Stimulated activated CD4-positive, alpha-beta T cell treated with anti-CD3 and anti-CD28 coated beads, Interleukin-1b, Interleukin-23, amount 100 ng/mL, for 24 hours (primary cell): Measurements from ENCODE around the gene DRC3.

Experiments
- DNase-seq, 4 experiments: peaks; one replicate each; pipeline ENCODE4 v3.0.0-alpha.2; 2020; ENCODE audit warnings: low read depth in 4 of 4, low spot score in 1 of 4

DRC3 gene

GRCh38 chr17:18042983-18043382 is 70.3 kb downstream of the DRC3 start:
- DNase-seq = no peak

- no peak for DNase-seq
Observed at GRCh38 chr17:18043491-18043890, 70.8 kb downstream of the DRC3 start.

DNA sequence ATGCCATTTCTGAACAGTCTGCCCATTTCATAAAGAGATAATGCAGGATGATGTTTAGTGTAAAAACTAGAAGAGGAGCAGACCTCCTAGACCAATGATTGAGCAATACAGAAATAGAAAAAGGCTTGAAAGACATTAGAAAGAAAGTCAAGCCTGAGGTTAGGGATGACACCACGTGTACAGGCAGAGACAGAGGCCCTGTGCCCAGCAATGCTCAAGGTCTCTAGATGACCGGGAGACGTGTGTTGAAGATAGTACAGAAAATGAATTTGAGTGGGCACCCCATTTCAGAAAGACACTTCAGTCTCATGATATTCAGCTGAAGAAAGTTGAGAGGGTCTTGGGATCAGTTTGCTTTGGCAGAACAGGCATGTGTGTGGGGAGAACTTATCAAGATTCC is 71.9 kb downstream of the DRC3 start:
- no peak for DNase-seq

DNA sequence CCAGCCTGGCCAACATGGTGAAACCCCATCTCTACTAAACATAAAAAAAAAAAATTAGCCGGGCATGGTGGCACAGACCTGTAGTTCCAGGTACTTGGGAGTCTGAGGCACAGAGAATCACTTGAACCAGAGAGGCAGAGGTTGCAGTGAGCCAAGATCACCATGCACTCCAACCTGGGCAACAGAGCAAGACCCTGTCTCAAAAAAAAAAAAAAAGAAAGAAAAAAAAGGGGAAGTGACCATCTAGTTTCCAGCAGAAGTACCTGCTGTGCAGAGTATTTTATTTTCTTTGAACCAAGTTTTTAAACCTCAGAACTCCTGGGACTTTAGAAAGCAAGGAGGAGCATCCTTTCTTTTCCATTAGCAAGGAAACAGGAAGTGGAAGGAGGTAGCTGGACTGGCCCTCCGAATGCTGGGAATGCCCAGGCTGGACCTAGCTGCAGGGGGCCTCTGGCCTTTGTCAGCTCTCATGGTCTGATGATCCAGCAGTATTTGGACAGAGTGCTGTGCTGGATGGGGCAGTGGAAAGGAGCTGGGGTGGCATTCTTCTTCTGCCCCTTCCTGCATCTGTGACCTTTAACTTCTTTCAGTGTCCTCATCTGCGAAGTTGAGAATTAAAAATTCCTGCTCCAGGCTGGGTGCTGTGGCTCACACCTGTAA is 73.2 kb downstream of the DRC3 start:
- no peak for DNase-seq

DNA sequence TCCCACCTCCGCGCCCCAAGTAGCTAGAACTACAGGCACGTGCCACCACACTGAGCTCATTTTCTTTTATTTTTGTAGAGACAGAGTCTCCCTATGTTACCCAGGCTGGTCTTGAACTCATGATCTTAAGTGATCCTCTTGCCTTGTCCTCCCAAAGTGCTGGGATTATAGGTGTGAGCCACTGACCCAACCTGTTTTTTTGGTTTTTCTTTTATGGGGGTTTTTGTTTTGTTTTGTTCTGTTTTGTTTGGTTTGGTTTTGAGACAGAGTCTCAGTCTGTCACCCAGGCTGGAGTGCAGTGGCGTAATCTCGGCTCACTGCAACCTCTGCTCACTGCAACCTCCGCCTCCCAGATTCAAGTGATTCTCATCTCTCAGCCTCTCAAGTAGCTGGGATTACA is 82.9 kb downstream of the DRC3 start:
- DNase-seq = no peak

DNA sequence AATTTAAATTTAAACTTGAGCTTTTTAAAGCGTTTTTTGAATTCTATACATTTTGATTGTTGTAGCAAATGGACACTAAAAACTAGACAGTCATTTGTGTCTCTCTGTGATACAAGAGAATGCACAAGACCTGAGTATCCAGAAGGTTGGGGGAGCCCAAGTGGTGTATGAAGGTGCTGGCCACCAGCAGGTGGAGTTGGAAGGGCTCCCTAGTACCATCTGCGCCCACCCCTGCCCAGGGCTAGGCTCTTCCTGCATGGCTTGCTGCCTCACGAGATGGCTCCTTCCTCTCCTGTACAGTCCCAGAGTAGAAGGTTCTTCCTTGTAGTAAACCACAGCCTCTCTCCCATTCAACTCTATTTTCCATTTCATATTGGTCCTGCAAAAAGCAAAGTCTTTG is 83.6 kb downstream of the DRC3 start:
- no peak for DNase-seq

- DNase-seq = no peak
Observed at GRCh38 chr17:18059283-18059682, 86.6 kb downstream of the DRC3 start.

DNA sequence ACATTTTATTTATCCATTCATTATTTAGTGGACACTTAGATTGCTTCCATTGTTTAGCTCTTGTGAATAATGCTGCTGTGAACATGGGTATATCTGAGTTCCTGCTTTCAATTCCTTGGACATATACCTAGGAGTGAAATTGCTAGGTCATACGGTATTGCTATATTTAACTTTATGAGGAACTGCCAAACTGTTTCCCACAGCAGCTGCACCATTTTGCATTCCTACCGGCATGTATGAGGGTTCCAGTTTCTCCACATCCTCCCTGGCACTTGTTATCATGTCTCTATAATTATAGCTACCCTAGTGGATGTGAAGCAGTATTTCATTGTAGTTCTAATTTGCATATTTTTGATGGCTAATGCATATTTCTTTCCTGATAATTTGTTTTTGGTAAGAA is 91.4 kb downstream of the DRC3 start:
- no peak for DNase-seq

GRCh38 chr17:18065546-18065945 is 92.9 kb downstream of the DRC3 start:
- no peak for DNase-seq
